Hepatocyte (in vitro differentiated cells): ENCODE results near the gene AKAP14. TPM values are rescaled to one million over a fixed set of nuclear protein-coding genes. Genes with fewer than 3 reads are reported as not detected.
A peak's percentile ranks its signal among the peaks of the same experiment; 100 is the strongest.

Source experiments
- DNase-seq: peaks from one replicate; pipeline ENCODE4 v3.0.0-alpha.2; 2016; ENCODE audit warnings: low spot score
- H2AFZ ChIP-seq: fragments of 200-600 bp; sonication (generic); 2 replicates; pipeline ENCODE4 v1.6.0; 2016; ENCODE audit warnings: antibody characterized with exemption, mild to moderate bottlenecking
- H3K27ac ChIP-seq: fragments of 200-600 bp; sonication (generic); 2 replicates; pipeline ENCODE4 v1.5.1; 2016; ENCODE audit warnings: mild to moderate bottlenecking
- H3K27me3 ChIP-seq: fragments of 200-600 bp; sonication (generic); 2 replicates; pipeline ENCODE4 v1.6.1; 2016
- H3K36me3 ChIP-seq: fragments of 200-600 bp; sonication (generic); replicated peaks from 2 replicates; pipeline ENCODE4 v1.5.1; 2016; ENCODE audit warnings: low read depth; ENCODE audit not compliant: insufficient read depth
- H3K4me1 ChIP-seq: fragments of 200-600 bp; sonication (generic); 2 replicates; pipeline ENCODE4 v1.5.1; 2016; ENCODE audit warnings: mild to moderate bottlenecking, moderate library complexity; ENCODE audit not compliant: insufficient read depth
- H3K4me2 ChIP-seq: fragments of 200-600 bp; sonication (generic); 2 replicates; pipeline ENCODE4 v1.6.0; 2016
- H3K4me3 ChIP-seq: fragments of 200-600 bp; sonication (generic); 2 replicates; pipeline ENCODE4 v1.5.1; 2016; ENCODE audit warnings: mild to moderate bottlenecking
- H3K79me2 ChIP-seq: fragments of 200-600 bp; sonication (generic); 2 replicates; pipeline ENCODE4 v1.6.0; 2017; ENCODE audit warnings: mild to moderate bottlenecking
- H3K9me2 ChIP-seq: fragments of 200-600 bp; sonication (generic); replicated peaks from 2 replicates; pipeline ENCODE4 v1.6.0; 2017; ENCODE audit warnings: mild to moderate bottlenecking; ENCODE audit not compliant: insufficient read depth
- H3K9me3 ChIP-seq: fragments of 200-600 bp; sonication (generic); 2 replicates; pipeline ENCODE4 v1.5.1; 2016; ENCODE audit warnings: low read depth, mild to moderate bottlenecking
- H4K20me1 ChIP-seq: fragments of 200-600 bp; sonication (generic); 2 replicates; pipeline ENCODE4 v1.6.0; 2016; ENCODE audit warnings: mild to moderate bottlenecking; ENCODE audit not compliant: insufficient read depth, poor library complexity, severe bottlenecking
- CTCF ChIP-seq: fragments of 200-600 bp; sonication (generic); IDR thresholded peaks from 2 replicates; pipeline ENCODE4 v1.5.1; 2016; ENCODE audit warnings: antibody characterized with exemption, mild to moderate bottlenecking; ENCODE audit not compliant: poor library complexity
- EZH2 ChIP-seq: fragments of 200-600 bp; sonication (generic); IDR thresholded peaks from 2 replicates; pipeline ENCODE4 v1.6.1; 2016; ENCODE audit warnings: antibody characterized with exemption, mild to moderate bottlenecking, borderline replicate concordance
- EZH2phosphoT487 ChIP-seq: fragments of 200-600 bp; sonication (generic); IDR thresholded peaks from one replicate; pipeline ENCODE4 v1.6.1; 2018; ENCODE audit warnings: antibody characterized with exemption, mild to moderate bottlenecking, low read depth, moderate library complexity; ENCODE audit not compliant: unreplicated experiment, severe bottlenecking
- WGBS: methylation state at CpG from one replicate; pipeline ENCODE4 v1.1.6; 2016; ENCODE audit warnings: low lambda C conversion rate; ENCODE audit errors: missing lambda C conversion rate; 5-methylcytosine and 5-hydroxymethylcytosine counted together
- polyA plus RNA-seq: library from polyadenylated mRNA; unstranded; fragments of >200 nt; fragmentation: Nextera tagmentation; extraction: Ambion mirVana; gene quantifications from 2 replicates; pipeline ENCODE4 v1.2.1, GENCODE V29; 2016
- total RNA-seq: library from RNA; depleted of rRNA; stranded (reverse); fragments of >200 nt; gene quantifications from 2 replicates; pipeline ENCODE4 v1.2.3, GENCODE V29; 2014

Gene AKAP14
- total and polyA plus RNA-seq, 2 experiments from 2014 or later, result not detected

GRCh38 chrX:119880076-119880475, 15.6 kb upstream of the AKAP14 start:
- Histone ChIP-seq H4K20me1 (no peaks in the 10 kb centered on the region), H3K4me3 (no peak overlapping the region), H3K9me2 (no peaks in the 10 kb centered on the region), H3K79me2 (no peaks in the 10 kb centered on the region), H3K27ac (no peak overlapping the region), H3K9me3 (no peaks in the 10 kb centered on the region), H3K4me1 (no peaks in the 10 kb centered on the region), H2AFZ (no peak overlapping the region), H3K36me3 (no peaks in the 10 kb centered on the region), H3K4me2 (no peak overlapping the region), H3K27me3 (no peaks in the 10 kb centered on the region)
- TF ChIP-seq EZH2phosphoT487 (no peak), EZH2 (no peak), CTCF (no peak)
- DNase-seq, result no peak
- 79% methylated on average over 5 of the region's 5 CpGs for WGBS

GRCh38 chrX:119880552-119881437, 14.9 kb upstream of the AKAP14 start:
- DNase-seq, result peak; percentile 57
- H4K20me1 ChIP-seq, result no peaks in the 10 kb centered on the region
- no peaks in the 10 kb centered on the region for H3K9me2 ChIP-seq
- no peaks in the 10 kb centered on the region for H3K9me3 ChIP-seq
- TF ChIP-seq EZH2, result no peak
- TF ChIP-seq CTCF, result peak; percentile 54
- TF ChIP-seq EZH2phosphoT487, result no peak
- H3K79me2 ChIP-seq, result no peaks in the 10 kb centered on the region
- 68% methylated on average over 11 of the region's 11 CpGs for WGBS
- H3K4me1 ChIP-seq, result no peaks in the 10 kb centered on the region
- no peaks in the 10 kb centered on the region for H3K27me3 ChIP-seq
- H3K4me3 ChIP-seq, result no peak overlapping the region
- H3K27ac ChIP-seq, result no peak overlapping the region
- no peak overlapping the region for H2AFZ ChIP-seq
- no peak overlapping the region for H3K4me2 ChIP-seq
- H3K36me3 ChIP-seq, result no peaks in the 10 kb centered on the region

GRCh38 chrX:119885554-119886428, 9.9 kb upstream of the AKAP14 start:
- WGBS, result 72% methylated on average over 11 of the region's 11 CpGs
- Histone ChIP-seq H4K20me1 (no peaks in the 10 kb centered on the region), H3K27ac (no peak overlapping the region), H3K4me2 (no peak overlapping the region), H3K4me1 (no peaks in the 10 kb centered on the region), H3K9me3 (no peaks in the 10 kb centered on the region), H3K27me3 (no peaks in the 10 kb centered on the region), H3K9me2 (no peaks in the 10 kb centered on the region), H3K79me2 (no peaks in the 10 kb centered on the region), H2AFZ (no peak overlapping the region), H3K36me3 (no peaks in the 10 kb centered on the region), H3K4me3 (no peak overlapping the region)
- DNase-seq, result no peak
- TF ChIP-seq EZH2phosphoT487 (no peak), EZH2 (no peak), CTCF (no peak)
